KOPT-K1 (cell line): ENCODE results near the gene PPP6R3.

Experiments
- H3K27ac ChIP-seq: fragments of 200-600 bp; sonication (generic); 2 replicates; pipeline ENCODE4 v1.5.1; 2016; ENCODE audit warnings: antibody characterized with exemption, mild to moderate bottlenecking, low read depth, low read length; ENCODE audit not compliant: poor library complexity, severe bottlenecking
- H3K36me3 ChIP-seq: fragments of 200-600 bp; sonication (generic); 2 replicates; pipeline ENCODE4 v1.5.1; 2017; ENCODE audit warnings: antibody characterized with exemption, mild to moderate bottlenecking, low read length, moderate library complexity; ENCODE audit not compliant: insufficient read depth
- H3K9me3 ChIP-seq: fragments of 200-600 bp; sonication (generic); 2 replicates; pipeline ENCODE4 v1.5.1; 2017; ENCODE audit warnings: antibody characterized with exemption, low read length, mild to moderate bottlenecking; ENCODE audit not compliant: insufficient read depth, poor library complexity, severe bottlenecking

The PPP6R3 gene

GRCh38 chr11:68650801-68651200 lies 190.2 kb downstream of the PPP6R3 start:
- H3K36me3 ChIP-seq = no peaks in the 10 kb centered on the region
- H3K9me3 ChIP-seq = peaks cover 46% of the 10 kb centered on the region
- no peak overlapping the region for H3K27ac ChIP-seq

GRCh38 chr11:68651208-68651984 lies 190.8 kb downstream of the PPP6R3 start:
- Histone ChIP-seq H3K27ac (no peak overlapping the region), H3K9me3 (peaks cover 46% of the 10 kb centered on the region), H3K36me3 (no peaks in the 10 kb centered on the region)

GRCh38 chr11:68651985-68652682 lies 191.6 kb downstream of the PPP6R3 start:
- H3K9me3 ChIP-seq = peaks cover 40% of the 10 kb centered on the region
- no peak overlapping the region for H3K27ac ChIP-seq
- no peaks in the 10 kb centered on the region for H3K36me3 ChIP-seq

- H3K27ac ChIP-seq = no peak overlapping the region
Measured at GRCh38 chr11:68652683-68653156, 192.2 kb downstream of the PPP6R3 start.

GRCh38 chr11:68653486-68654430 lies 193.2 kb downstream of the PPP6R3 start:
- Histone ChIP-seq H3K36me3 (no peaks in the 10 kb centered on the region), H3K27ac (no peak overlapping the region), H3K9me3 (peaks cover 33% of the 10 kb centered on the region)

More at GRCh38 chr11:68652683-68653156, 192.2 kb downstream of the PPP6R3 start:
- Histone ChIP-seq H3K9me3 (peaks cover 34% of the 10 kb centered on the region), H3K36me3 (no peaks in the 10 kb centered on the region)

- Histone ChIP-seq H3K9me3 (peaks cover 33% of the 10 kb centered on the region), H3K27ac (no peak overlapping the region), H3K36me3 (no peaks in the 10 kb centered on the region)
Measured at GRCh38 chr11:68654978-68655377, 194.4 kb downstream of the PPP6R3 start.

GRCh38 chr11:68655406-68655805 lies 194.9 kb downstream of the PPP6R3 start:
- Histone ChIP-seq H3K36me3 (no peaks in the 10 kb centered on the region), H3K27ac (no peak overlapping the region), H3K9me3 (peaks cover 33% of the 10 kb centered on the region)

- Histone ChIP-seq H3K9me3 (peaks cover 33% of the 10 kb centered on the region), H3K27ac (no peak overlapping the region), H3K36me3 (no peaks in the 10 kb centered on the region)
Measured at GRCh38 chr11:68655806-68656205, 195.3 kb downstream of the PPP6R3 start.

- peaks cover 33% of the 10 kb centered on the region for H3K9me3 ChIP-seq
- H3K36me3 ChIP-seq = no peaks in the 10 kb centered on the region
- H3K27ac ChIP-seq = no peak overlapping the region
Measured at GRCh38 chr11:68657021-68657780, 196.6 kb downstream of the PPP6R3 start.

GRCh38 chr11:68658097-68658496 lies 197.5 kb downstream of the PPP6R3 start:
- Histone ChIP-seq H3K9me3 (peaks cover 40% of the 10 kb centered on the region), H3K27ac (no peak overlapping the region)

GRCh38 chr11:68658661-68659060 lies 198.1 kb downstream of the PPP6R3 start:
- H3K27ac ChIP-seq = no peak overlapping the region
- peaks cover 36% of the 10 kb centered on the region for H3K9me3 ChIP-seq
- H3K36me3 ChIP-seq = no peaks in the 10 kb centered on the region

More at GRCh38 chr11:68658097-68658496, 197.5 kb downstream of the PPP6R3 start:
- no peaks in the 10 kb centered on the region for H3K36me3 ChIP-seq

GRCh38 chr11:68659158-68659921 lies 198.8 kb downstream of the PPP6R3 start:
- peaks cover 29% of the 10 kb centered on the region for H3K9me3 ChIP-seq
- no peak overlapping the region for H3K27ac ChIP-seq
- no peaks in the 10 kb centered on the region for H3K36me3 ChIP-seq

GRCh38 chr11:68660066-68660810 lies 199.7 kb downstream of the PPP6R3 start:
- H3K36me3 ChIP-seq = no peaks in the 10 kb centered on the region
- no peak overlapping the region for H3K27ac ChIP-seq
- H3K9me3 ChIP-seq = peaks cover 20% of the 10 kb centered on the region
